K562 (cell line): ENCODE data around the gene SLC29A2. TPM values are rescaled to one million over a fixed set of nuclear protein-coding genes. Genes with fewer than 3 reads are reported as not detected.
A peak's percentile ranks its signal among the peaks of the same experiment; 100 is the strongest.

ENCODE experiments used
- ATAC-seq: fragments of 200-7000 bp; cut with Tn5 transposase; 3 replicates; pipeline ENCODE4 v1.9.1; 2020; ENCODE audit warnings: moderate library complexity
- BruUV-seq: library from RNA; stranded (reverse); fragments of 400-500 nt; replicated peaks from 2 replicates; lab custom pipeline; 2021; lab: Mats Ljungman, UMichigan
- CTCF ChIA-PET: fragments of 300-600 bp; formaldehyde crosslinking; extraction: SDS; loops from one replicate; lab custom pipeline; 2021; ENCODE audit warnings: low intra/inter-chr PET ratio; lab: Yijun Ruan, JAX
- POLR2A ChIA-PET: fragments of 300-600, 350-650 bp; sonication (Branson Sonifier 250); formaldehyde crosslinking; extraction: SDS; loops from one replicate; lab custom pipeline; 2021; ENCODE audit warnings: antibody characterized with exemption, inconsistent platforms; lab: Yijun Ruan, JAX
- DNase-seq, 4 experiments: peaks; one replicate each; pipeline versions ENCODE4 v3.0.0 to v3.0.0-alpha.2; 2011 to 2018; ENCODE audit warnings: low spot score in 3 of 4, mixed read lengths in 3 of 4; ENCODE audit errors: extremely low read depth in 1 of 4
- FAIRE-seq: peaks from 2 replicates; lab custom pipeline; 2011; peaks lifted over from hg19 to GRCh38; lab: Jason Lieb, UNC
- H2AFZ ChIP-seq: 2 replicates; pipeline ENCODE4 v1.6.0; 2011; ENCODE audit warnings: low read depth, low read length, control low read depth, inconsistent platforms
- H3K27ac ChIP-seq: fragments of 200-600 bp; 3 replicates; pipeline ENCODE4 v1.8.0; 2011; ENCODE audit warnings: low read depth, mild to moderate bottlenecking, control low read depth, inconsistent platforms, low read length, moderate library complexity, mixed read lengths; ENCODE audit errors: extremely low read depth
- H3K27me3 ChIP-seq, 2 experiments: fragments of 300-600 bp in 1 of 2; 2 replicates in 1 of 2; 3 replicates in 1 of 2; pipeline versions ENCODE4 v1.6.0 to v1.8.0; 2011; ENCODE audit warnings: inconsistent platforms in 2 of 2, low read length in 2 of 2, mild to moderate bottlenecking in 1 of 2, mixed read lengths in 1 of 2, moderate library complexity in 1 of 2; ENCODE audit not compliant: control insufficient read depth in 2 of 2, insufficient read depth in 2 of 2
- H3K36me3 ChIP-seq: fragments of 300-600 bp; 3 replicates; pipeline ENCODE4 v1.8.0; 2011; ENCODE audit warnings: mild to moderate bottlenecking, low read length, inconsistent platforms; ENCODE audit not compliant: control insufficient read depth, insufficient read depth
- H3K4me1 ChIP-seq, 2 experiments: fragments of 200-600 bp in 1 of 2; replicated peaks in 1 of 2; 2 replicates in 1 of 2; 3 replicates in 1 of 2; pipeline versions ENCODE4 v1.5.1 to v1.8.0; 2011; ENCODE audit warnings: inconsistent platforms in 2 of 2, low read length in 2 of 2, mild to moderate bottlenecking in 1 of 2, mixed read lengths in 1 of 2, moderate library complexity in 1 of 2; ENCODE audit not compliant: control insufficient read depth in 2 of 2, insufficient read depth in 2 of 2
- H3K4me2 ChIP-seq: 2 replicates; pipeline ENCODE4 v1.6.1; 2011; ENCODE audit warnings: low read length, control low read depth, inconsistent platforms, mixed read lengths; ENCODE audit not compliant: insufficient read depth
- H3K4me3 ChIP-seq: fragments of 200-600 bp; sonication (generic), shearing (Covaris generic); 2 replicates; pipeline ENCODE4 v1.5.1; 2016; ENCODE audit warnings: control low read depth, inconsistent platforms
- H3K79me2 ChIP-seq: fragments of 200-600 bp; 3 replicates; pipeline ENCODE4 v1.8.0; 2011; ENCODE audit warnings: low read length, inconsistent platforms; ENCODE audit not compliant: control insufficient read depth, insufficient read depth
- H3K9ac ChIP-seq, 2 experiments: 2 replicates each; pipeline versions ENCODE4 v1.6.0 to v1.6.1; 2011; ENCODE audit warnings: low read depth in 2 of 2, low read length in 2 of 2, control low read depth in 1 of 2, inconsistent platforms in 1 of 2, mild to moderate bottlenecking in 1 of 2, mixed read lengths in 1 of 2; ENCODE audit not compliant: insufficient read depth in 1 of 2
- H3K9me1 ChIP-seq: one replicate; pipeline ENCODE4 v1.6.0; 2011; ENCODE audit warnings: inconsistent platforms, mild to moderate bottlenecking, low read length, moderate library complexity; ENCODE audit not compliant: control insufficient read depth, insufficient read depth
- H3K9me3 ChIP-seq: replicated peaks from 2 replicates; pipeline ENCODE4 v1.5.1; 2011; ENCODE audit warnings: low read depth, low read length, inconsistent platforms; ENCODE audit not compliant: control insufficient read depth, insufficient read depth
- H4K20me1 ChIP-seq: replicated peaks from 2 replicates; pipeline ENCODE4 v1.6.1; 2011; ENCODE audit warnings: low read length, inconsistent platforms, mixed read lengths; ENCODE audit not compliant: control insufficient read depth, insufficient read depth
- ESRRB ChIP-seq: fragments of 250-450 bp; sonication (Bioruptor Pico); IDR thresholded peaks from 2 replicates; pipeline ENCODE4 v1.5.0; 2020; ENCODE audit warnings: mild to moderate bottlenecking, moderate library complexity, borderline replicate concordance
- FIP1L1 ChIP-seq: fragments of 200-400 bp; formaldehyde crosslinking; IDR thresholded peaks from 2 replicates; pipeline ENCODE4 v1.6.1; 2018; ENCODE audit warnings: mild to moderate bottlenecking, low read depth, low read length; ENCODE audit not compliant: poor library complexity, severe bottlenecking
- FOXJ3 ChIP-seq: sonication (generic); formaldehyde crosslinking; IDR thresholded peaks from 2 replicates; pipeline ENCODE4 v1.4.0; 2020; ENCODE audit warnings: mild to moderate bottlenecking, missing genetic modification reagents
- ILK ChIP-seq: fragments of 450-650 bp; IDR thresholded peaks from 2 replicates; pipeline ENCODE4 v1.6.1; 2016; ENCODE audit warnings: missing genetic modification characterization, low read depth, mild to moderate bottlenecking, missing compliant biosample characterization, moderate library complexity, borderline replicate concordance
- NEUROD1 ChIP-seq: fragments of 150-350 bp; IDR thresholded peaks from 2 replicates; pipeline ENCODE4 v1.6.1; 2014; ENCODE audit warnings: borderline replicate concordance, low read length, low read depth; ENCODE audit not compliant: partially characterized antibody
- RBBP5 ChIP-seq: fragments of 200-600 bp; sonication (generic); IDR thresholded peaks from 2 replicates; pipeline ENCODE4 v1.6.1; 2012; ENCODE audit warnings: borderline replicate concordance, mild to moderate bottlenecking, low read length, control low read depth, inconsistent platforms; ENCODE audit not compliant: insufficient read depth, poor library complexity, severe bottlenecking
- SLC30A9 ChIP-seq: fragments of 250-450 bp; sonication (Bioruptor Pico); IDR thresholded peaks from 2 replicates; pipeline ENCODE4 v1.8.0; 2022; ENCODE audit warnings: mild to moderate bottlenecking, moderate library complexity
- ZC3H8 ChIP-seq: fragments of 450-650 bp; IDR thresholded peaks from 2 replicates; pipeline ENCODE4 v1.6.1; 2017
- ZFP1 ChIP-seq: fragments of 450-650 bp; formaldehyde crosslinking; IDR thresholded peaks from 2 replicates; pipeline ENCODE4 v1.4.0; 2020; ENCODE audit warnings: mild to moderate bottlenecking, mixed read lengths
- ZNF507 ChIP-seq: conservative IDR thresholded peaks from 2 replicates; pipeline ENCODE4 v1.6.1; 2017; ENCODE audit warnings: missing genetic modification characterization, missing compliant biosample characterization
- WGBS: fragments of 100-300 bp; shearing (Covaris generic); methylation state at CpG from one replicate; pipeline ENCODE4 v1.1.6; 2016; ENCODE audit warnings: low coverage, mixed read lengths; ENCODE audit not compliant: insufficient coverage; ENCODE audit errors: missing lambda C conversion rate; 5-methylcytosine and 5-hydroxymethylcytosine counted together
- in situ Hi-C: fragments of 300-500 bp; cut with MboI; formaldehyde crosslinking; loops from 4 replicates; pipeline ENCODE4 v1.15.0; 2018; ENCODE audit warnings: inconsistent platforms, mixed read lengths
- intact Hi-C: fragments of 100-400 bp; cut with micrococcal nuclease; formaldehyde crosslinking; loops from 2 replicates; pipeline ENCODE4 v1.14.2; 2022
- polyA plus RNA-seq, 8 experiments: library from polyadenylated mRNA; depleted of rRNA in 4 of 8; stranded (reverse) in 5 of 8; unstranded in 3 of 8; fragments of >200 nt; fragmentation: Nextera tagmentation in 2 of 8; fragmentation: Illumina TruSeq in 1 of 8; extraction: Ambion mirVana in 2 of 8; extraction: Trizol in 1 of 8; gene quantifications; 2 replicates each; pipeline versions ENCODE4 v1.2.1 to v1.2.3, GENCODE V29; 2011 to 2014; ENCODE audit warnings: inconsistent platforms in 1 of 8, missing spikeins in 1 of 8
- total RNA-seq, 7 experiments: library from RNA; depleted of rRNA in 6 of 7; stranded (reverse); fragments of >200 nt in 6 of 7; fragmentation: Illumina TruSeq in 2 of 7; extraction: Trizol in 2 of 7; gene quantifications; 2 replicates each; pipeline versions ENCODE4 v1.2.1 to v1.2.3, GENCODE V29; 2011 to 2021; ENCODE audit warnings: low replicate concordance in 1 of 7
- TF ChIP-seq, protein P1 (sequence below): fragments of 250-450 bp; sonication (Bioruptor Pico); IDR thresholded peaks from 2 replicates; pipeline ENCODE4 v1.5.0; 2020; ENCODE audit warnings: mild to moderate bottlenecking
- TF ChIP-seq, protein P2 (sequence below): fragments of 450-650 bp; IDR thresholded peaks from 2 replicates; pipeline ENCODE4 v1.6.1; 2016; ENCODE audit warnings: missing biosample characterization, missing genetic modification characterization
- TF ChIP-seq, protein P3 (sequence below): sonication (generic); formaldehyde crosslinking; IDR thresholded peaks from 2 replicates; pipeline ENCODE4 v1.8.1; 2022; ENCODE audit warnings: missing genetic modification reagents
- TF ChIP-seq, protein P4 (sequence below): sonication (generic); formaldehyde crosslinking; IDR thresholded peaks from 2 replicates; pipeline ENCODE4 v1.8.0; 2023; ENCODE audit warnings: mild to moderate bottlenecking, missing genetic modification reagents

Gene SLC29A2
- total and polyA plus RNA-seq, 9 of the 15 experiments (the other 6 are each of a cell fraction or from before 2014, with no cell fraction given), result 2.4 to 48.6 (median 14.2) TPM

DNA sequence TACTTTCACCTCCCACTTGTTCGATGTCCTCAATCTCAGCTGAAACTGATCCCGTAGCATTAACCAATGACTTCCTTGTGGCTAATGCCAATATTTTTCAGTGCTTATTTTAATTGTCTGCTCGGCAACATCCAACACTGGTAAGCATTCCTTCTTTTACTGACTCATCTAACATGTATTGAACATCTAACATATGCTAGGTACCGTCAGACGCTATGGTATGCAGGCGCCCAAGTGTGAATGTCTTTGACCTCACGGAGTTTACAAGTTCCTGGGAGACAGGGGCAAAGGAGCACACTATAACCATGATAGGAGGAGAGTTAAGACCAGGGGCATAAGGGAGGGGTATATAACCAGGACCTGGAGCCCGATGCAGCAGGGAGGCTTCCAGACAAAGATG, 28.4 kb downstream of the SLC29A2 start:
- Histone ChIP-seq H4K20me1 (no peaks in the 10 kb centered on the region; the same call in 1 of the 2 replicates), H3K79me2 (peaks cover 23% of the 10 kb centered on the region), H3K27me3 (no peaks in the 10 kb centered on the region), H3K4me1 (peaks cover 17 to 30% of the 10 kb centered on the region in 2 experiments), H3K36me3 (peaks cover 49% of the 10 kb centered on the region; the same call in 2 of the 3 replicates), H3K9me1 (no peaks in the 10 kb centered on the region), H2AFZ (no peak overlapping the region), H3K9me3 (no peaks in the 10 kb centered on the region), H3K27ac (no peak overlapping the region), H3K9ac (no peak overlapping the region), H3K4me2 (0 out of 2 replicates have a peak overlapping the region, but pooled peaks have one; percentile 5), H3K4me3 (no peak overlapping the region)
- 90% methylated on average over 8 of the region's 8 CpGs for WGBS
- ATAC-seq, result no peak
- no peak for TF ChIP-seq ILK (tag)
- no peak for TF ChIP-seq ZNF507 (tag)
- no peak for TF ChIP-seq FIP1L1
- TF ChIP-seq, protein P1, sequence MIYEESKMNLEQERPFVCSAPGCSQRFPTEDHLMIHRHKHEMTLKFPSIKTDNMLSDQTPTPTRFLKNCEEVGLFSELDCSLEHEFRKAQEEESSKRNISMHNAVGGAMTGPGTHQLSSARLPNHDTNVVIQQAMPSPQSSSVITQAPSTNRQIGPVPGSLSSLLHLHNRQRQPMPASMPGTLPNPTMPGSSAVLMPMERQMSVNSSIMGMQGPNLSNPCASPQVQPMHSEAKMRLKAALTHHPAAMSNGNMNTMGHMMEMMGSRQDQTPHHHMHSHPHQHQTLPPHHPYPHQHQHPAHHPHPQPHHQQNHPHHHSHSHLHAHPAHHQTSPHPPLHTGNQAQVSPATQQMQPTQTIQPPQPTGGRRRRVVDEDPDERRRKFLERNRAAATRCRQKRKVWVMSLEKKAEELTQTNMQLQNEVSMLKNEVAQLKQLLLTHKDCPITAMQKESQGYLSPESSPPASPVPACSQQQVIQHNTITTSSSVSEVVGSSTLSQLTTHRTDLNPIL (CRISPR knock-in tag), result no peak
- TF ChIP-seq, protein P2, sequence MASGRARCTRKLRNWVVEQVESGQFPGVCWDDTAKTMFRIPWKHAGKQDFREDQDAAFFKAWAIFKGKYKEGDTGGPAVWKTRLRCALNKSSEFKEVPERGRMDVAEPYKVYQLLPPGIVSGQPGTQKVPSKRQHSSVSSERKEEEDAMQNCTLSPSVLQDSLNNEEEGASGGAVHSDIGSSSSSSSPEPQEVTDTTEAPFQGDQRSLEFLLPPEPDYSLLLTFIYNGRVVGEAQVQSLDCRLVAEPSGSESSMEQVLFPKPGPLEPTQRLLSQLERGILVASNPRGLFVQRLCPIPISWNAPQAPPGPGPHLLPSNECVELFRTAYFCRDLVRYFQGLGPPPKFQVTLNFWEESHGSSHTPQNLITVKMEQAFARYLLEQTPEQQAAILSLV (tag), result no peak
- TF ChIP-seq, protein P3, sequence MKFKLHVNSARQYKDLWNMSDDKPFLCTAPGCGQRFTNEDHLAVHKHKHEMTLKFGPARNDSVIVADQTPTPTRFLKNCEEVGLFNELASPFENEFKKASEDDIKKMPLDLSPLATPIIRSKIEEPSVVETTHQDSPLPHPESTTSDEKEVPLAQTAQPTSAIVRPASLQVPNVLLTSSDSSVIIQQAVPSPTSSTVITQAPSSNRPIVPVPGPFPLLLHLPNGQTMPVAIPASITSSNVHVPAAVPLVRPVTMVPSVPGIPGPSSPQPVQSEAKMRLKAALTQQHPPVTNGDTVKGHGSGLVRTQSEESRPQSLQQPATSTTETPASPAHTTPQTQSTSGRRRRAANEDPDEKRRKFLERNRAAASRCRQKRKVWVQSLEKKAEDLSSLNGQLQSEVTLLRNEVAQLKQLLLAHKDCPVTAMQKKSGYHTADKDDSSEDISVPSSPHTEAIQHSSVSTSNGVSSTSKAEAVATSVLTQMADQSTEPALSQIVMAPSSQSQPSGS (CRISPR knock-in tag), result no peak
- TF ChIP-seq, protein P4, sequence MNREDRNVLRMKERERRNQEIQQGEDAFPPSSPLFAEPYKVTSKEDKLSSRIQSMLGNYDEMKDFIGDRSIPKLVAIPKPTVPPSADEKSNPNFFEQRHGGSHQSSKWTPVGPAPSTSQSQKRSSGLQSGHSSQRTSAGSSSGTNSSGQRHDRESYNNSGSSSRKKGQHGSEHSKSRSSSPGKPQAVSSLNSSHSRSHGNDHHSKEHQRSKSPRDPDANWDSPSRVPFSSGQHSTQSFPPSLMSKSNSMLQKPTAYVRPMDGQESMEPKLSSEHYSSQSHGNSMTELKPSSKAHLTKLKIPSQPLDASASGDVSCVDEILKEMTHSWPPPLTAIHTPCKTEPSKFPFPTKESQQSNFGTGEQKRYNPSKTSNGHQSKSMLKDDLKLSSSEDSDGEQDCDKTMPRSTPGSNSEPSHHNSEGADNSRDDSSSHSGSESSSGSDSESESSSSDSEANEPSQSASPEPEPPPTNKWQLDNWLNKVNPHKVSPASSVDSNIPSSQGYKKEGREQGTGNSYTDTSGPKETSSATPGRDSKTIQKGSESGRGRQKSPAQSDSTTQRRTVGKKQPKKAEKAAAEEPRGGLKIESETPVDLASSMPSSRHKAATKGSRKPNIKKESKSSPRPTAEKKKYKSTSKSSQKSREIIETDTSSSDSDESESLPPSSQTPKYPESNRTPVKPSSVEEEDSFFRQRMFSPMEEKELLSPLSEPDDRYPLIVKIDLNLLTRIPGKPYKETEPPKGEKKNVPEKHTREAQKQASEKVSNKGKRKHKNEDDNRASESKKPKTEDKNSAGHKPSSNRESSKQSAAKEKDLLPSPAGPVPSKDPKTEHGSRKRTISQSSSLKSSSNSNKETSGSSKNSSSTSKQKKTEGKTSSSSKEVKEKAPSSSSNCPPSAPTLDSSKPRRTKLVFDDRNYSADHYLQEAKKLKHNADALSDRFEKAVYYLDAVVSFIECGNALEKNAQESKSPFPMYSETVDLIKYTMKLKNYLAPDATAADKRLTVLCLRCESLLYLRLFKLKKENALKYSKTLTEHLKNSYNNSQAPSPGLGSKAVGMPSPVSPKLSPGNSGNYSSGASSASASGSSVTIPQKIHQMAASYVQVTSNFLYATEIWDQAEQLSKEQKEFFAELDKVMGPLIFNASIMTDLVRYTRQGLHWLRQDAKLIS (CRISPR knock-in tag), result no peak
- no peak for TF ChIP-seq ZFP1
- no peak for TF ChIP-seq RBBP5
- no peak for TF ChIP-seq ZC3H8
- TF ChIP-seq NEUROD1, result no peak
- TF ChIP-seq FOXJ3, result no peak
- TF ChIP-seq SLC30A9 (CRISPR knock-in tag), result no peak
- TF ChIP-seq ESRRB (CRISPR knock-in tag), result no peak
- ChIA-PET POLR2A (interaction anchor here (0.6 to 1.2 kb wide), 3 partner anchors 25 to 62 kb away, joined by 3 to 4 read pairs (median 3); partner anchors contain the start of gene YIF1A), CTCF (no interaction called here)
- BruUV-seq, result no TSS peak
- intact Hi-C loops, result no loop called here
- DNase-seq, result no peak
- in situ Hi-C loops, result no loop called here
- no peak for FAIRE-seq
